GM12878 (cell line): ENCODE data around the gene KRTAP24-1. TPM values are rescaled to one million over a fixed set of nuclear protein-coding genes. Genes with fewer than 3 reads are reported as not detected.

Source experiments
- ATAC-seq: fragments of 200-7000 bp; cut with Tn5 transposase; 3 replicates; pipeline ENCODE4 v1.9.1; 2020; ENCODE audit warnings: mild to moderate bottlenecking, moderate library complexity
- BruUV-seq: library from RNA; stranded (reverse); fragments of 400-500 nt; replicated peaks from 2 replicates; lab custom pipeline; 2021; lab: Mats Ljungman, UMichigan
- CTCF ChIA-PET: fragments of 300-600 bp; sonication (Branson Sonifier 250); formaldehyde crosslinking; extraction: SDS; loops from one replicate; lab custom pipeline; 2021; ENCODE audit warnings: inconsistent platforms; lab: Yijun Ruan, JAX
- POLR2A ChIA-PET: fragments of 350-600 bp; formaldehyde crosslinking; extraction: SDS; loops from one replicate; lab custom pipeline; 2021; ENCODE audit warnings: inconsistent platforms; lab: Charles Lee
- RAD21 ChIA-PET: fragments of 300-600 bp; sonication (Branson Sonifier 250); formaldehyde crosslinking; loops from one replicate; lab custom pipeline; 2023; ENCODE audit warnings: antibody characterized with exemption; ENCODE audit not compliant: unreplicated experiment; lab: Charles Lee
- SMC1A ChIA-PET: fragments of 300-600 bp; sonication (Branson Sonifier 250); formaldehyde crosslinking; loops from one replicate; lab custom pipeline; 2023; ENCODE audit not compliant: unreplicated experiment, uncharacterized antibody; lab: Charles Lee
- DNase-seq: peaks from one replicate; pipeline ENCODE4 v3.0.0-alpha.2; 2011; ENCODE audit warnings: low read depth, low spot score
- FAIRE-seq: peaks from 3 replicates; lab custom pipeline; 2011; peaks lifted over from hg19 to GRCh38; lab: Jason Lieb, UNC
- H2AFZ ChIP-seq: 2 replicates; pipeline ENCODE4 v1.6.0; 2011; ENCODE audit warnings: low read depth, low read length, control low read depth; ENCODE audit not compliant: control insufficient read depth
- H3K27ac ChIP-seq: 2 replicates; pipeline ENCODE4 v1.5.1; 2011; ENCODE audit warnings: control low read depth; ENCODE audit not compliant: control insufficient read depth, insufficient read depth
- H3K27me3 ChIP-seq, 2 experiments: replicated peaks in 1 of 2; 2 replicates each; pipeline versions ENCODE4 v1.6.0 to v1.6.1; 2011; ENCODE audit warnings: low read length in 1 of 2; ENCODE audit not compliant: control insufficient read depth in 2 of 2, insufficient read depth in 2 of 2
- H3K36me3 ChIP-seq, 2 experiments: 2 replicates each; pipeline ENCODE4 v1.5.1; 2011; ENCODE audit warnings: low read length in 1 of 2; ENCODE audit not compliant: control insufficient read depth in 2 of 2, insufficient read depth in 2 of 2
- H3K4me1 ChIP-seq: 2 replicates; pipeline ENCODE4 v1.6.1; 2011; ENCODE audit warnings: mild to moderate bottlenecking, low read length, moderate library complexity, mixed read lengths; ENCODE audit not compliant: control insufficient read depth, insufficient read depth
- H3K4me2 ChIP-seq: 2 replicates; pipeline ENCODE4 v1.6.0; 2011; ENCODE audit warnings: control low read depth; ENCODE audit not compliant: control insufficient read depth, insufficient read depth
- H3K4me3 ChIP-seq: fragments of 200-600 bp; sonication (generic); 2 replicates; pipeline ENCODE4 v1.5.1; 2016
- H3K79me2 ChIP-seq: 2 replicates; pipeline ENCODE4 v1.6.0; 2011; ENCODE audit warnings: low read length; ENCODE audit not compliant: control insufficient read depth, insufficient read depth
- H3K9ac ChIP-seq: 2 replicates; pipeline ENCODE4 v1.8.0; 2011; ENCODE audit warnings: low read length, control low read depth, mixed read lengths; ENCODE audit not compliant: control insufficient read depth, insufficient read depth
- H3K9me3 ChIP-seq: replicated peaks from 3 replicates; pipeline ENCODE4 v1.5.1; 2011; ENCODE audit warnings: mild to moderate bottlenecking, low read length; ENCODE audit not compliant: control insufficient read depth, insufficient read depth
- H4K20me1 ChIP-seq: 2 replicates; pipeline ENCODE4 v1.6.0; 2011; ENCODE audit not compliant: control insufficient read depth, insufficient read depth
- CREM ChIP-seq: IDR thresholded peaks from 2 replicates; pipeline ENCODE4 v1.6.1; 2014; ENCODE audit warnings: antibody characterized with exemption, low read depth
- FOXK2 ChIP-seq: fragments of 450-650 bp; IDR thresholded peaks from 2 replicates; pipeline ENCODE4 v1.6.1; 2017; ENCODE audit warnings: mild to moderate bottlenecking, moderate library complexity
- HDGF ChIP-seq: fragments of 450-650 bp; IDR thresholded peaks from 2 replicates; pipeline ENCODE4 v1.6.1; 2016; ENCODE audit warnings: antibody characterized with exemption
- JUND ChIP-seq: IDR thresholded peaks from 2 replicates; pipeline ENCODE4 v1.6.1; 2012; ENCODE audit warnings: low read depth, mild to moderate bottlenecking, low read length, improper control_type of control experiment, moderate library complexity
- NFYA ChIP-seq: IDR thresholded peaks from 2 replicates; pipeline ENCODE4 v1.6.1; 2011; ENCODE audit warnings: low read depth, mild to moderate bottlenecking, low read length, improper control_type of control experiment, borderline replicate concordance
- NR2C2 ChIP-seq: IDR thresholded peaks from 2 replicates; pipeline ENCODE4 v1.6.1; 2011; ENCODE audit warnings: borderline replicate concordance, low read depth; ENCODE audit not compliant: control insufficient read depth, insufficient read length
- NRF1 ChIP-seq: conservative IDR thresholded peaks from 2 replicates; pipeline ENCODE4 v1.6.1; 2011; ENCODE audit warnings: mild to moderate bottlenecking, low read depth, low read length, improper control_type of control experiment
- POLR2A ChIP-seq: IDR thresholded peaks from 2 replicates; pipeline ENCODE4 v1.6.1; 2011; ENCODE audit warnings: low read depth, mild to moderate bottlenecking, low read length
- RAD51 ChIP-seq: fragments of 450-650 bp; IDR thresholded peaks from 2 replicates; pipeline ENCODE4 v1.6.1; 2016; ENCODE audit warnings: moderate library complexity, mild to moderate bottlenecking, inconsistent platforms
- ZNF274 ChIP-seq: IDR thresholded peaks from one replicate; pipeline ENCODE4 v1.8.0; 2011; ENCODE audit not compliant: insufficient read length, insufficient read depth
- WGBS: methylation state at CpG from one replicate; pipeline ENCODE4 v1.1.6; 2016; ENCODE audit warnings: low lambda C conversion rate; ENCODE audit not compliant: insufficient replicate concordance, insufficient coverage; ENCODE audit errors: missing lambda C conversion rate; 5-methylcytosine and 5-hydroxymethylcytosine counted together
- in situ Hi-C: fragments of 300-500 bp; cut with MboI; formaldehyde crosslinking; loops from 9 replicates; pipeline ENCODE4 v1.14.3; 2018; ENCODE audit warnings: mixed read lengths
- intact Hi-C: fragments of 100-400 bp; cut with micrococcal nuclease; formaldehyde crosslinking; loops from one replicate; pipeline ENCODE4 v1.14.2; 2022; ENCODE audit not compliant: unreplicated experiment
- polyA plus RNA-seq, 11 experiments: library from polyadenylated mRNA; depleted of rRNA in 4 of 11; unstranded in 6 of 11; stranded (reverse) in 5 of 11; fragments of >200 nt; fragmentation: Nextera tagmentation in 4 of 11; fragmentation: Illumina TruSeq in 1 of 11; extraction: Ambion mirVana in 4 of 11; extraction: Trizol in 1 of 11; gene quantifications; 1 replicate in 1 of 11; 2 replicates in 10 of 11; pipeline versions ENCODE4 v1.2.1 to v1.2.3, GENCODE V29; 2011 to 2016; ENCODE audit warnings: inconsistent platforms in 2 of 11, missing spikeins in 2 of 11, low read depth in 1 of 11
- total RNA-seq, 4 experiments: library from RNA; depleted of rRNA in 3 of 4; stranded (reverse); fragments of >200 nt in 3 of 4; fragmentation: Illumina TruSeq in 1 of 4; extraction: Trizol in 1 of 4; gene quantifications; 2 replicates each; pipeline versions ENCODE4 v1.2.1 to v1.2.3, GENCODE V29; 2013 to 2021
- TF ChIP-seq, protein P1 (sequence below): IDR thresholded peaks from 2 replicates; pipeline ENCODE4 v1.6.1; 2012; ENCODE audit warnings: improper control_type of control experiment, low read depth, low read length; ENCODE audit not compliant: insufficient replicate concordance

The KRTAP24-1 gene
- total and polyA plus RNA-seq, 10 of the 15 experiments (the other 5 are each of a cell fraction or from before 2014, with no cell fraction given): not detected

DNA sequence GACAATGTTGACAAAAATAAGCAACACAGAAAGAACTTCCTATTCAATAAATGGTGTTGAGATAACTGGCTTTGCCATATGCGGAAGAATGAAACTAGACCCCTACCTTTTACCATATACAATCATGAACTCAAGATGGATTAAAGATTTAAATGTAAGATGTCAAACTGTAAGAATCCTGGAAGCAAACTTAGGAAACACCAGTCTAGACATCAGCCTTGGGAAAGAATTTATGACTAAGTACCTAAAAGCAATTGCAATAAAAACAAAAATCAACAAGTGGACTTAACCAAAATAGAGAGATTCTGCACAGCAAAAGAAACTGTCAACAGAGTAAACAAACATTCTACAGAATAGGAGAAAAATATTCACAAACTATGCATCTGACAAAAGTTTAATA lies 50.7 kb downstream of the KRTAP24-1 start:
- no TSS peak for BruUV-seq
- CTCF ChIA-PET: no interaction called here
- ATAC-seq (no peak), DNase-seq (no peak)
- Histone ChIP-seq H3K4me2 (no peak overlapping the region), H3K27ac (no peak overlapping the region)
- RAD21 ChIA-PET: no interaction called here
- TF ChIP-seq ZNF274 (no peak), NR2C2 (no peak), JUND (no peak), NFYA (no peak), FOXK2 (no peak), CREM (no peak), HDGF (no peak), RAD51 (no peak), NRF1 (no peak), POLR2A (no peak)
- TF ChIP-seq, protein P1, sequence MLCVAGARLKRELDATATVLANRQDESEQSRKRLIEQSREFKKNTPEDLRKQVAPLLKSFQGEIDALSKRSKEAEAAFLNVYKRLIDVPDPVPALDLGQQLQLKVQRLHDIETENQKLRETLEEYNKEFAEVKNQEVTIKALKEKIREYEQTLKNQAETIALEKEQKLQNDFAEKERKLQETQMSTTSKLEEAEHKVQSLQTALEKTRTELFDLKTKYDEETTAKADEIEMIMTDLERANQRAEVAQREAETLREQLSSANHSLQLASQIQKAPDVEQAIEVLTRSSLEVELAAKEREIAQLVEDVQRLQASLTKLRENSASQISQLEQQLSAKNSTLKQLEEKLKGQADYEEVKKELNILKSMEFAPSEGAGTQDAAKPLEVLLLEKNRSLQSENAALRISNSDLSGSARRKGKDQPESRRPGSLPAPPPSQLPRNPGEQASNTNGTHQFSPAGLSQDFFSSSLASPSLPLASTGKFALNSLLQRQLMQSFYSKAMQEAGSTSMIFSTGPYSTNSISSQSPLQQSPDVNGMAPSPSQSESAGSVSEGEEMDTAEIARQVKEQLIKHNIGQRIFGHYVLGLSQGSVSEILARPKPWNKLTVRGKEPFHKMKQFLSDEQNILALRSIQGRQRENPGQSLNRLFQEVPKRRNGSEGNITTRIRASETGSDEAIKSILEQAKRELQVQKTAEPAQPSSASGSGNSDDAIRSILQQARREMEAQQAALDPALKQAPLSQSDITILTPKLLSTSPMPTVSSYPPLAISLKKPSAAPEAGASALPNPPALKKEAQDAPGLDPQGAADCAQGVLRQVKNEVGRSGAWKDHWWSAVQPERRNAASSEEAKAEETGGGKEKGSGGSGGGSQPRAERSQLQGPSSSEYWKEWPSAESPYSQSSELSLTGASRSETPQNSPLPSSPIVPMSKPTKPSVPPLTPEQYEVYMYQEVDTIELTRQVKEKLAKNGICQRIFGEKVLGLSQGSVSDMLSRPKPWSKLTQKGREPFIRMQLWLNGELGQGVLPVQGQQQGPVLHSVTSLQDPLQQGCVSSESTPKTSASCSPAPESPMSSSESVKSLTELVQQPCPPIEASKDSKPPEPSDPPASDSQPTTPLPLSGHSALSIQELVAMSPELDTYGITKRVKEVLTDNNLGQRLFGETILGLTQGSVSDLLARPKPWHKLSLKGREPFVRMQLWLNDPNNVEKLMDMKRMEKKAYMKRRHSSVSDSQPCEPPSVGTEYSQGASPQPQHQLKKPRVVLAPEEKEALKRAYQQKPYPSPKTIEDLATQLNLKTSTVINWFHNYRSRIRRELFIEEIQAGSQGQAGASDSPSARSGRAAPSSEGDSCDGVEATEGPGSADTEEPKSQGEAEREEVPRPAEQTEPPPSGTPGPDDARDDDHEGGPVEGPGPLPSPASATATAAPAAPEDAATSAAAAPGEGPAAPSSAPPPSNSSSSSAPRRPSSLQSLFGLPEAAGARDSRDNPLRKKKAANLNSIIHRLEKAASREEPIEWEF: no peak
- TF ChIP-seq, all 136 proteins: peak for 0
- 97% methylated on average over 1 of the region's 1 CpG for WGBS
- in situ Hi-C loops (no loop called here), intact Hi-C loops (no loop called here)
- ChIA-PET SMC1A (no interaction called here), POLR2A (no interaction called here)
- H3K79me2 ChIP-seq: no peaks in the 10 kb centered on the region
- H3K9ac ChIP-seq: no peak overlapping the region
- H4K20me1 ChIP-seq: no peaks in the 10 kb centered on the region
- no peak overlapping the region for H3K4me3 ChIP-seq
- H3K9me3 ChIP-seq: no peaks in the 10 kb centered on the region
- no peaks in the 10 kb centered on the region for H3K36me3 ChIP-seq
- no peaks in the 10 kb centered on the region for H3K27me3 ChIP-seq
- no peak overlapping the region for H2AFZ ChIP-seq
- no peak for FAIRE-seq
- H3K4me1 ChIP-seq: no peaks in the 10 kb centered on the region

Other genes starting within 250 kb of the KRTAP24-1 start
Only the 7 nearest of the 16 such genes appear.
- gene CLDN8, start 66.9 kb downstream of the KRTAP24-1 start, total RNA-seq (2014; rRNA removed): not detected in 2 replicates
- gene CLDN8, start 66.9 kb downstream of the KRTAP24-1 start, total RNA-seq (2014; rRNA removed; fragmentation: Illumina TruSeq; extraction: Trizol): not detected in 2 replicates
- gene CLDN8, start 66.9 kb downstream of the KRTAP24-1 start, total RNA-seq (2021): not detected in 2 replicates
- gene CLDN8, start 66.9 kb downstream of the KRTAP24-1 start, polyA plus RNA-seq (2011; rRNA removed): not detected in 2 replicates
- not detected in 2 replicates for gene CLDN8, start 66.9 kb downstream of the KRTAP24-1 start, polyA plus RNA-seq (2014; fragmentation: Illumina TruSeq; extraction: Trizol)
- gene CLDN8, start 66.9 kb downstream of the KRTAP24-1 start, polyA plus RNA-seq (2014; fragmentation: Nextera tagmentation; extraction: Ambion mirVana): not detected
- gene CLDN8, start 66.9 kb downstream of the KRTAP24-1 start, polyA plus RNA-seq (2014; rRNA removed): not detected in 2 replicates
- gene CLDN8, start 66.9 kb downstream of the KRTAP24-1 start, polyA plus RNA-seq (2016; fragmentation: Nextera tagmentation; extraction: Ambion mirVana): not detected
- gene KRTAP25-1, start 6.6 kb upstream of the KRTAP24-1 start, total RNA-seq (2014; rRNA removed): not detected in 2 replicates
- not detected in 2 replicates for gene KRTAP25-1, start 6.6 kb upstream of the KRTAP24-1 start, total RNA-seq (2014; rRNA removed; fragmentation: Illumina TruSeq; extraction: Trizol)
- not detected in 2 replicates for gene KRTAP25-1, start 6.6 kb upstream of the KRTAP24-1 start, total RNA-seq (2021)
- gene KRTAP25-1, start 6.6 kb upstream of the KRTAP24-1 start, polyA plus RNA-seq (2011; rRNA removed): not detected in 2 replicates
- gene KRTAP25-1, start 6.6 kb upstream of the KRTAP24-1 start, polyA plus RNA-seq (2014; fragmentation: Illumina TruSeq; extraction: Trizol): not detected in 2 replicates
- gene KRTAP25-1, start 6.6 kb upstream of the KRTAP24-1 start, polyA plus RNA-seq (2014; fragmentation: Nextera tagmentation; extraction: Ambion mirVana): not detected
- not detected in 2 replicates for gene KRTAP25-1, start 6.6 kb upstream of the KRTAP24-1 start, polyA plus RNA-seq (2014; rRNA removed)
- not detected for gene KRTAP25-1, start 6.6 kb upstream of the KRTAP24-1 start, polyA plus RNA-seq (2016; fragmentation: Nextera tagmentation; extraction: Ambion mirVana)
- not detected in 2 replicates for gene KRTAP26-1, start 37.4 kb upstream of the KRTAP24-1 start, total RNA-seq (2014; rRNA removed)
- not detected in 2 replicates for gene KRTAP26-1, start 37.4 kb upstream of the KRTAP24-1 start, total RNA-seq (2014; rRNA removed; fragmentation: Illumina TruSeq; extraction: Trizol)
- gene KRTAP26-1, start 37.4 kb upstream of the KRTAP24-1 start, total RNA-seq (2021): not detected in 2 replicates
- not detected in 2 replicates for gene KRTAP26-1, start 37.4 kb upstream of the KRTAP24-1 start, polyA plus RNA-seq (2011; rRNA removed)
- not detected in 2 replicates for gene KRTAP26-1, start 37.4 kb upstream of the KRTAP24-1 start, polyA plus RNA-seq (2014; fragmentation: Illumina TruSeq; extraction: Trizol)
- gene KRTAP26-1, start 37.4 kb upstream of the KRTAP24-1 start, polyA plus RNA-seq (2014; fragmentation: Nextera tagmentation; extraction: Ambion mirVana): not detected
- gene KRTAP26-1, start 37.4 kb upstream of the KRTAP24-1 start, polyA plus RNA-seq (2014; rRNA removed): not detected in 2 replicates
- not detected for gene KRTAP26-1, start 37.4 kb upstream of the KRTAP24-1 start, polyA plus RNA-seq (2016; fragmentation: Nextera tagmentation; extraction: Ambion mirVana)
- gene KRTAP27-1, start 54.7 kb upstream of the KRTAP24-1 start, total RNA-seq (2014; rRNA removed): not detected in 2 replicates
- gene KRTAP27-1, start 54.7 kb upstream of the KRTAP24-1 start, total RNA-seq (2014; rRNA removed; fragmentation: Illumina TruSeq; extraction: Trizol): not detected in 2 replicates
- gene KRTAP27-1, start 54.7 kb upstream of the KRTAP24-1 start, total RNA-seq (2021): not detected in 2 replicates
- not detected in 2 replicates for gene KRTAP27-1, start 54.7 kb upstream of the KRTAP24-1 start, polyA plus RNA-seq (2011; rRNA removed)
- not detected in 2 replicates for gene KRTAP27-1, start 54.7 kb upstream of the KRTAP24-1 start, polyA plus RNA-seq (2014; fragmentation: Illumina TruSeq; extraction: Trizol)
- not detected for gene KRTAP27-1, start 54.7 kb upstream of the KRTAP24-1 start, polyA plus RNA-seq (2014; fragmentation: Nextera tagmentation; extraction: Ambion mirVana)
- not detected in 2 replicates for gene KRTAP27-1, start 54.7 kb upstream of the KRTAP24-1 start, polyA plus RNA-seq (2014; rRNA removed)
- not detected for gene KRTAP27-1, start 54.7 kb upstream of the KRTAP24-1 start, polyA plus RNA-seq (2016; fragmentation: Nextera tagmentation; extraction: Ambion mirVana)
- gene KRTAP23-1, start 65.7 kb upstream of the KRTAP24-1 start, total RNA-seq (2014; rRNA removed): not detected in 2 replicates
- gene KRTAP23-1, start 65.7 kb upstream of the KRTAP24-1 start, total RNA-seq (2014; rRNA removed; fragmentation: Illumina TruSeq; extraction: Trizol): not detected in 2 replicates
- gene KRTAP23-1, start 65.7 kb upstream of the KRTAP24-1 start, total RNA-seq (2021): not detected in 2 replicates
- gene KRTAP23-1, start 65.7 kb upstream of the KRTAP24-1 start, polyA plus RNA-seq (2011; rRNA removed): not detected in 2 replicates
- gene KRTAP23-1, start 65.7 kb upstream of the KRTAP24-1 start, polyA plus RNA-seq (2014; fragmentation: Illumina TruSeq; extraction: Trizol): not detected in 2 replicates
- gene KRTAP23-1, start 65.7 kb upstream of the KRTAP24-1 start, polyA plus RNA-seq (2014; fragmentation: Nextera tagmentation; extraction: Ambion mirVana): not detected
- gene KRTAP23-1, start 65.7 kb upstream of the KRTAP24-1 start, polyA plus RNA-seq (2014; rRNA removed): not detected in 2 replicates
- not detected for gene KRTAP23-1, start 65.7 kb upstream of the KRTAP24-1 start, polyA plus RNA-seq (2016; fragmentation: Nextera tagmentation; extraction: Ambion mirVana)
- gene KRTAP13-2, start 89.3 kb upstream of the KRTAP24-1 start, total RNA-seq (2014; rRNA removed): not detected in 2 replicates
- not detected in 2 replicates for gene KRTAP13-2, start 89.3 kb upstream of the KRTAP24-1 start, total RNA-seq (2014; rRNA removed; fragmentation: Illumina TruSeq; extraction: Trizol)
- not detected in 2 replicates for gene KRTAP13-2, start 89.3 kb upstream of the KRTAP24-1 start, total RNA-seq (2021)
- gene KRTAP13-2, start 89.3 kb upstream of the KRTAP24-1 start, polyA plus RNA-seq (2011; rRNA removed): not detected in 2 replicates
- gene KRTAP13-2, start 89.3 kb upstream of the KRTAP24-1 start, polyA plus RNA-seq (2014; fragmentation: Illumina TruSeq; extraction: Trizol): not detected in 2 replicates
- gene KRTAP13-2, start 89.3 kb upstream of the KRTAP24-1 start, polyA plus RNA-seq (2014; fragmentation: Nextera tagmentation; extraction: Ambion mirVana): not detected
- gene KRTAP13-2, start 89.3 kb upstream of the KRTAP24-1 start, polyA plus RNA-seq (2014; rRNA removed): not detected in 2 replicates
- not detected for gene KRTAP13-2, start 89.3 kb upstream of the KRTAP24-1 start, polyA plus RNA-seq (2016; fragmentation: Nextera tagmentation; extraction: Ambion mirVana)
- gene KRTAP13-1, start 113.1 kb upstream of the KRTAP24-1 start, total RNA-seq (2014; rRNA removed): not detected in 2 replicates
- gene KRTAP13-1, start 113.1 kb upstream of the KRTAP24-1 start, total RNA-seq (2014; rRNA removed; fragmentation: Illumina TruSeq; extraction: Trizol): not detected in 2 replicates
- not detected in 2 replicates for gene KRTAP13-1, start 113.1 kb upstream of the KRTAP24-1 start, total RNA-seq (2021)
- not detected in 2 replicates for gene KRTAP13-1, start 113.1 kb upstream of the KRTAP24-1 start, polyA plus RNA-seq (2011; rRNA removed)
- gene KRTAP13-1, start 113.1 kb upstream of the KRTAP24-1 start, polyA plus RNA-seq (2014; fragmentation: Illumina TruSeq; extraction: Trizol): not detected in 2 replicates
- gene KRTAP13-1, start 113.1 kb upstream of the KRTAP24-1 start, polyA plus RNA-seq (2014; fragmentation: Nextera tagmentation; extraction: Ambion mirVana): not detected
- gene KRTAP13-1, start 113.1 kb upstream of the KRTAP24-1 start, polyA plus RNA-seq (2014; rRNA removed): not detected in 2 replicates
- not detected for gene KRTAP13-1, start 113.1 kb upstream of the KRTAP24-1 start, polyA plus RNA-seq (2016; fragmentation: Nextera tagmentation; extraction: Ambion mirVana)